Small intestine (tissue), 7 donors: ENCODE results near the gene SPATA6. TPM values are rescaled to one million over a fixed set of nuclear protein-coding genes. Genes with fewer than 3 reads are reported as not detected.
"Not testable (repeated sequence)": the region's sequence is repeated elsewhere in the genome, so short reads cannot be mapped to it uniquely, and the experiment has no call there.

ENCODE experiments used
- DNase-seq, 2 donors: peaks; one replicate each; pipeline versions ENCODE4 v3.0.0 to v3.0.0-alpha.2; 2013
- FAIRE-seq: peaks from 2 replicates; lab custom pipeline; 2012; peaks lifted over from hg19 to GRCh38; lab: Jason Lieb, UNC
- H3K27ac ChIP-seq, 3 donors: one replicate each; pipeline ENCODE4 v1.5.1; 2013; ENCODE audit warnings: low read length in 2 of 3, mild to moderate bottlenecking in 2 of 3, control low read depth in 1 of 3, inconsistent platforms in 1 of 3, low read depth in 1 of 3, moderate library complexity in 1 of 3
- H3K27me3 ChIP-seq, 3 donors: one replicate each; pipeline ENCODE4 v1.6.1; 2013; ENCODE audit warnings: low read length in 3 of 3, inconsistent platforms in 1 of 3; ENCODE audit not compliant: control insufficient read depth in 3 of 3, insufficient read depth in 3 of 3
- H3K36me3 ChIP-seq, 3 donors: one replicate each; pipeline ENCODE4 v1.6.1; 2013; ENCODE audit warnings: low read length in 3 of 3, inconsistent platforms in 1 of 3, low read depth in 1 of 3, mild to moderate bottlenecking in 1 of 3, moderate library complexity in 1 of 3; ENCODE audit not compliant: control insufficient read depth in 3 of 3, insufficient read depth in 2 of 3
- H3K4me1 ChIP-seq, 3 donors: one replicate each; pipeline ENCODE4 v1.6.1; 2013; ENCODE audit warnings: low read length in 2 of 3, inconsistent platforms in 1 of 3, low read depth in 1 of 3, mild to moderate bottlenecking in 1 of 3, moderate library complexity in 1 of 3; ENCODE audit not compliant: control insufficient read depth in 3 of 3, insufficient read depth in 2 of 3
- H3K4me3 ChIP-seq, 3 donors: one replicate each; pipeline ENCODE4 v1.5.1; 2013; ENCODE audit warnings: low read length in 3 of 3, control low read depth in 1 of 3, inconsistent platforms in 1 of 3, low read depth in 1 of 3, mild to moderate bottlenecking in 1 of 3, moderate library complexity in 1 of 3
- H3K9me3 ChIP-seq, 2 donors: one replicate each; pipeline ENCODE4 v1.6.1; 2013; ENCODE audit warnings: low read depth in 1 of 2, low read length in 1 of 2; ENCODE audit not compliant: control insufficient read depth in 2 of 2, insufficient read depth in 1 of 2
- whole genome bisulfite sequencing, 3 donors: extraction: QIAGEN DNeasy Blood & Tissue Kit; methylation state at CpG; one replicate each; pipeline ENCODE4 v1.1.7; 2013; 5-methylcytosine and 5-hydroxymethylcytosine counted together
- polyA plus RNA-seq, 4 donors: library from polyadenylated mRNA; stranded (reverse) in 3 of 4; unstranded in 1 of 4; fragments of 200-250 nt in 3 of 4; fragments of 120-200 nt in 1 of 4; gene quantifications; one replicate each; pipeline versions ENCODE4 v1.2.1 to v1.2.3, GENCODE V29; 2013
- donor health status: healthy with polysubstance abuse.
- donor health status: control.
- donor health status: control.
- donor health status: Bipolar disorder and iron deficiency.
- donor health status: healthy.

The SPATA6 gene
- polyA plus RNA-seq, 4 donors = 2.5 to 6.2 (median 3.1) TPM

DNA sequence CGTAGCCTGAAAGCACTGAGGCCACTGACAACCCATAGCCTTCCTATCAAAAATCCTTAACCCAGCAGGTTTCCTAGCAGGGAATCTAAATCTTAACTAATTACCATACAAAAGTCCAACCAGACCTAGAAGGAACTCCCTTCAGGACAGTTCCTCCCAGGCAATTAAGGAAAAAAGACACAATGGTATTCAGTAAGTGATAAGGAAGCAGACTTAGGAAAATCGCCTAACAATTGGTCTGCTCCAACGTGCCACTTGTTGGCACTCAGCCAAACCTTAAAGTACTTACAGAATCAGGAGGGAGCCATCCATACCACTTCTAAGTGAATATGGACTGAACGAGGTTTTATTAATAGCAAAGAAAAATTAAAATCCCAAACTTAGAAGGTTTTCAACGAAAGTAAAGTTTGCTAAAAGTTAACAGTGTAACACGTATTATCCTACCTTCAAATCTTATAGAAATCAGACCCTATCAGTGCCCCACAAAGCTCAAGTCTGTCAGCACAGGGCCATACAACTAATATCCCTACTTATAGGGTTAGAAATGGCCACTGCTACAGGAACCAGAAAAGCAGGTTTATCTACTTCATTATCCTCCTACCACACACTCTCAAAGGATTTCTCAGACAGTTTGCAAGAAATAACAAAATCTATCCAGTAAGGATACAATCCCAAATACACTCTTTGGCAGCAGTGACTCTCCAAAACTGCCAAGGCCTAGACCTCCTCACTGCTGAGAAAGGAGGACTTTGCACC, 29.0 kb downstream of the SPATA6 start:
- H3K27ac ChIP-seq = no peak overlapping the region
- WGBS, 3 donors = 68 to 76% (median 73%) methylated on average over 6 of the region's 6 CpGs
- FAIRE-seq (no peak), DNase-seq (peak; percentile 24 to 27)
- H3K4me1 ChIP-seq = no peaks in the 10 kb centered on the region
- H3K9me3 ChIP-seq = peaks cover 0 to 14% of the 10 kb centered on the region in 2 donors
- H3K36me3 ChIP-seq = peaks cover 0 to 4% (median 0%) of the 10 kb centered on the region in 3 donors
- no peak overlapping the region for H3K4me3 ChIP-seq
- H3K27me3 ChIP-seq = no peaks in the 10 kb centered on the region

DNA sequence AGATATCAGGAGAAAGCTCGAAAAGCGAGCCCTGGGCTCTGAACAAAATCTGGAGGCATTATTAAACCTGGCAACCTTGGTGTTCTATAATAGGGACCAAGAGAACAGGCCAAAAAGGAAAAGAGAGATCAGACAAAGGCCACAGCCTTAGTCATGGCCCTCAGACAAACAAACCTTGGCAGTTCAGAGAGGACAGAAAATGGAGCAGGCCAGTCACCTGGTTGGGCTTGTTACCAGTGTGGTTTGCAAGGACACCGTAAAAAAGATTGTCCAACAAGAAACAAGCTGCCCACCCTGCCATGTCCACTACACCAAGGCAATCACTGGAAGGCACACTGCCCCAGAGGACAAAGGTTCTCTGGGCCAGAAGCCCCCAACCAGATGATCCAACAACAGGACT, 31.2 kb downstream of the SPATA6 start:
- WGBS, 3 donors = 83 to 94% (median 94%) methylated on average over 3 of the region's 3 CpGs
- not testable (repeated sequence) for FAIRE-seq, DNase-seq, H3K27ac ChIP-seq, H3K27me3 ChIP-seq, H3K4me3 ChIP-seq, H3K36me3 ChIP-seq, H3K4me1 ChIP-seq
- peaks cover 0 to 16% of the 10 kb centered on the region in 2 donors for H3K9me3 ChIP-seq

GRCh38 chr1:48439380-48439779, 32.6 kb downstream of the SPATA6 start:
- 91 to 95% (median 93%) methylated on average over 9 of the region's 9 CpGs for WGBS, 3 donors
- FAIRE-seq (no peak), DNase-seq (no peak)

GRCh38 chr1:48437379-48437778, 34.6 kb downstream of the SPATA6 start:
- not testable (repeated sequence) for H3K27ac ChIP-seq, H3K36me3 ChIP-seq, FAIRE-seq, H3K4me1 ChIP-seq, DNase-seq, H3K4me3 ChIP-seq, H3K27me3 ChIP-seq, H3K9me3 ChIP-seq

More at GRCh38 chr1:48439380-48439779, 32.6 kb downstream of the SPATA6 start:
- Histone ChIP-seq H3K27ac (no peak overlapping the region), H3K36me3 (peaks cover 0 to 4% (median 3%) of the 10 kb centered on the region in 3 donors), H3K4me3 (no peak overlapping the region), H3K27me3 (no peaks in the 10 kb centered on the region), H3K9me3 (peaks cover 0 to 12% of the 10 kb centered on the region in 2 donors), H3K4me1 (no peaks in the 10 kb centered on the region)

- H3K9me3 ChIP-seq, DNase-seq, FAIRE-seq, H3K27me3 ChIP-seq, H3K27ac ChIP-seq, H3K4me3 ChIP-seq, H3K36me3 ChIP-seq, H3K4me1 ChIP-seq: not testable (repeated sequence)
- 94 to 98% (median 95%) methylated on average over 29 of the region's 29 CpGs for WGBS, 3 donors
Observed at GRCh38 chr1:48435312-48436002, 36.5 kb downstream of the SPATA6 start.

GRCh38 chr1:48430832-48431231, 41.2 kb downstream of the SPATA6 start:
- H3K4me3 ChIP-seq = no peak overlapping the region
- no peaks in the 10 kb centered on the region for H3K27me3 ChIP-seq
- H3K36me3 ChIP-seq = peaks cover 0 to 3% (median 0%) of the 10 kb centered on the region in 3 donors
- FAIRE-seq (no peak), DNase-seq (no peak)
- no peaks in the 10 kb centered on the region for H3K4me1 ChIP-seq
- WGBS, 3 donors = 91 to 92% (median 91%) methylated on average over 1 of the region's 1 CpG
- H3K27ac ChIP-seq = no peak overlapping the region
- H3K9me3 ChIP-seq = no peaks in the 10 kb centered on the region

GRCh38 chr1:48422009-48422408, 50.0 kb downstream of the SPATA6 start:
- no peaks in the 10 kb centered on the region for H3K9me3 ChIP-seq
- H3K4me3 ChIP-seq = no peak overlapping the region
- H3K27ac ChIP-seq = no peak overlapping the region
- DNase-seq (no peak), FAIRE-seq (no peak)
- no peaks in the 10 kb centered on the region for H3K27me3 ChIP-seq
- 76 to 91% (median 89%) methylated on average over 1 of the region's 1 CpG for WGBS, 3 donors
- H3K4me1 ChIP-seq = no peaks in the 10 kb centered on the region
- H3K36me3 ChIP-seq = no peaks in the 10 kb centered on the region

DNA sequence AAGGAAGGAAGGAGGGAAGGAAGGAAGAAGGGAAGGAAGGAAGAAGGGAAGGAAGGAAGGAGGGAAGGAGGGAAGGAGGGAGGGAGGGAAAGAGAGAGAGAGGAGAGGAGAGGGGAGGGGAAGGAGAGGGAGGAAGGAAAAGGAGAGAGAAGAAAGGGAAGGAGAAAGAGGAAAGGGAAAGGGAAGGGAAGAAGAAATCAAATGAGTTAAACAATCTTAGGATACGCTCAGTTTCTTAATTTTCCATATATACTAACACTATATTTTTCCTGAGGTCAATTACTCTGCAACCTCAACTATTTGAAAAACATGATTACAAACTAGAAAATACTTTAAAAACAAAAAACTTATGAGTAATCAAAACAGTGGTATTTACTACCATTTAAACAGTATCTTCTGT, 53.3 kb downstream of the SPATA6 start:
- Histone ChIP-seq H3K9me3 (no peaks in the 10 kb centered on the region), H3K27me3 (no peaks in the 10 kb centered on the region), H3K4me1 (no peaks in the 10 kb centered on the region), H3K27ac (no peak overlapping the region), H3K36me3 (no peaks in the 10 kb centered on the region), H3K4me3 (no peak overlapping the region)
- FAIRE-seq = no peak
- no peak for DNase-seq
- 96 to 100% (median 100%) methylated on average over 1 of the region's 1 CpG for WGBS, 3 donors
